ENCODE results near the gene CCDC88C. TPM values are rescaled to one million over a fixed set of nuclear protein-coding genes. Genes with fewer than 3 reads are reported as not detected.
A peak's percentile ranks its signal among the peaks of the same experiment; 100 is the strongest.

Gene CCDC88C
- total RNA-seq, 2 donors from 2014 or later: 103 to 175 TPM

GRCh38 chr14:91331721-91332120 lies 85.9 kb downstream of the CCDC88C start:
- Mint-ChIP-seq H3K27ac (peak overlapping the region; percentile 96 to 98), H3K36me3 (no peaks in the 10 kb centered on the region), H3K4me3 (peak overlapping the region; percentile 46), H3K9me3 (no peaks in the 10 kb centered on the region), H3K4me1 (ENCODE audit: low read depth in 2 of 2) (peaks cover 56 to 59% of the 10 kb centered on the region in 2 donors), H3K27me3 (no peaks in the 10 kb centered on the region)
- peak; percentile 2 to 17 for ATAC-seq
- no peak for DNase-seq (ENCODE audit: low spot score)

- peak; percentile 61 to 76 for ATAC-seq
- H3K27me3 Mint-ChIP-seq: no peaks in the 10 kb centered on the region
- H3K4me1 Mint-ChIP-seq (ENCODE audit: low read depth in 2 of 2): peaks cover 61 to 65% of the 10 kb centered on the region in 2 donors
- H3K27ac Mint-ChIP-seq: peak overlapping the region; percentile 96 to 98
- H3K4me3 Mint-ChIP-seq: peak overlapping the region; percentile 46
- no peak for DNase-seq (ENCODE audit: low spot score)
- H3K36me3 Mint-ChIP-seq: no peaks in the 10 kb centered on the region
- H3K9me3 Mint-ChIP-seq: no peaks in the 10 kb centered on the region
These were observed 86.8 kb downstream of the CCDC88C start for GRCh38 chr14:91330856-91331255.

- ATAC-seq (no peak), DNase-seq (ENCODE audit: low spot score) (no peak)
- Mint-ChIP-seq H3K36me3 (no peaks in the 10 kb centered on the region), H3K9me3 (no peaks in the 10 kb centered on the region), H3K4me1 (ENCODE audit: low read depth in 2 of 2) (peaks cover 62 to 72% of the 10 kb centered on the region in 2 donors), H3K4me3 (peak overlapping the region; percentile 46), H3K27ac (peak overlapping the region; percentile 96 to 98), H3K27me3 (no peaks in the 10 kb centered on the region)
These were observed 87.4 kb downstream of the CCDC88C start for GRCh38 chr14:91330096-91330696.

GRCh38 chr14:91329486-91330014 lies 88.1 kb downstream of the CCDC88C start:
- Mint-ChIP-seq H3K4me3 (no peak overlapping the region), H3K9me3 (no peaks in the 10 kb centered on the region), H3K27me3 (no peaks in the 10 kb centered on the region), H3K27ac (peak overlapping the region; percentile 96 to 98), H3K4me1 (ENCODE audit: low read depth in 2 of 2) (peaks cover 68 to 78% of the 10 kb centered on the region in 2 donors), H3K36me3 (no peaks in the 10 kb centered on the region)
- DNase-seq (ENCODE audit: low spot score) (no peak), ATAC-seq (no peak)

- ATAC-seq: no peak
- Mint-ChIP-seq H3K36me3 (no peaks in the 10 kb centered on the region), H3K27ac (peak overlapping the region; percentile 96 to 98), H3K27me3 (no peaks in the 10 kb centered on the region), H3K4me1 (ENCODE audit: low read depth in 2 of 2) (peaks cover 77 to 84% of the 10 kb centered on the region in 2 donors), H3K4me3 (no peak overlapping the region), H3K9me3 (no peaks in the 10 kb centered on the region)
- no peak for DNase-seq (ENCODE audit: low spot score)
These were observed 89.1 kb downstream of the CCDC88C start for GRCh38 chr14:91328313-91329050.

GRCh38 chr14:91327661-91328312 lies 89.8 kb downstream of the CCDC88C start:
- ATAC-seq (no peak), DNase-seq (ENCODE audit: low spot score) (no peak)
- Mint-ChIP-seq H3K27ac (peak overlapping the region; percentile 96 to 98), H3K4me3 (no peak overlapping the region), H3K27me3 (no peaks in the 10 kb centered on the region), H3K36me3 (no peaks in the 10 kb centered on the region), H3K4me1 (ENCODE audit: low read depth in 2 of 2) (peaks cover 80 to 82% of the 10 kb centered on the region in 2 donors), H3K9me3 (no peaks in the 10 kb centered on the region)

- H3K36me3 Mint-ChIP-seq: no peaks in the 10 kb centered on the region
- H3K27me3 Mint-ChIP-seq: no peaks in the 10 kb centered on the region
- no peak overlapping the region for H3K4me3 Mint-ChIP-seq
- peaks cover 75 to 76% of the 10 kb centered on the region in 2 donors for H3K4me1 Mint-ChIP-seq (ENCODE audit: low read depth in 2 of 2)
- DNase-seq (ENCODE audit: low spot score) (no peak), ATAC-seq (no peak)
- H3K27ac Mint-ChIP-seq: peak overlapping the region; percentile 96 to 98
- no peaks in the 10 kb centered on the region for H3K9me3 Mint-ChIP-seq
These were observed 90.4 kb downstream of the CCDC88C start for GRCh38 chr14:91327250-91327595.

- no peaks in the 10 kb centered on the region for H3K9me3 Mint-ChIP-seq
- no peaks in the 10 kb centered on the region for H3K27me3 Mint-ChIP-seq
- H3K36me3 Mint-ChIP-seq: no peaks in the 10 kb centered on the region
- H3K27ac Mint-ChIP-seq: peak overlapping the region; percentile 96 to 98
- peaks cover 70 to 73% of the 10 kb centered on the region in 2 donors for H3K4me1 Mint-ChIP-seq (ENCODE audit: low read depth in 2 of 2)
- no peak for DNase-seq (ENCODE audit: low spot score)
- no peak for ATAC-seq
- H3K4me3 Mint-ChIP-seq: no peak overlapping the region
These were observed 90.9 kb downstream of the CCDC88C start for GRCh38 chr14:91326514-91327249.

GRCh38 chr14:91324606-91325575 lies 92.7 kb downstream of the CCDC88C start:
- ATAC-seq: no peak
- Mint-ChIP-seq H3K27ac (peak overlapping the region; percentile 96 to 98), H3K36me3 (no peaks in the 10 kb centered on the region), H3K4me3 (peak overlapping the region; percentile 87), H3K27me3 (no peaks in the 10 kb centered on the region), H3K9me3 (no peaks in the 10 kb centered on the region), H3K4me1 (ENCODE audit: low read depth in 2 of 2) (peaks cover 53 to 56% of the 10 kb centered on the region in 2 donors)
- DNase-seq (ENCODE audit: low spot score): no peak

- H3K36me3 Mint-ChIP-seq: no peaks in the 10 kb centered on the region
- ATAC-seq (peak; percentile 85 to 89), DNase-seq (ENCODE audit: low spot score) (peak; percentile 93)
- no peaks in the 10 kb centered on the region for H3K9me3 Mint-ChIP-seq
- H3K27ac Mint-ChIP-seq: peak overlapping the region; percentile 96 to 98
- H3K27me3 Mint-ChIP-seq: no peaks in the 10 kb centered on the region
- H3K4me3 Mint-ChIP-seq: peak overlapping the region; percentile 87
- H3K4me1 Mint-ChIP-seq (ENCODE audit: low read depth in 2 of 2): peaks cover 47 to 48% of the 10 kb centered on the region in 2 donors
These were observed 93.7 kb downstream of the CCDC88C start for GRCh38 chr14:91323671-91324605.

GRCh38 chr14:91323031-91323430 lies 94.6 kb downstream of the CCDC88C start:
- H3K27ac Mint-ChIP-seq: peak overlapping the region; percentile 96 to 98
- no peaks in the 10 kb centered on the region for H3K9me3 Mint-ChIP-seq
- H3K4me3 Mint-ChIP-seq: peak overlapping the region; percentile 87
- no peak for DNase-seq (ENCODE audit: low spot score)
- no peaks in the 10 kb centered on the region for H3K27me3 Mint-ChIP-seq
- peaks cover 48 to 52% of the 10 kb centered on the region in 2 donors for H3K4me1 Mint-ChIP-seq (ENCODE audit: low read depth in 2 of 2)
- H3K36me3 Mint-ChIP-seq: no peaks in the 10 kb centered on the region
- ATAC-seq: no peak

- H3K9me3 Mint-ChIP-seq: no peaks in the 10 kb centered on the region
- no peaks in the 10 kb centered on the region for H3K27me3 Mint-ChIP-seq
- H3K4me3 Mint-ChIP-seq: no peak overlapping the region
- peak overlapping the region; percentile 96 to 98 for H3K27ac Mint-ChIP-seq
- ATAC-seq (no peak), DNase-seq (ENCODE audit: low spot score) (no peak)
- no peaks in the 10 kb centered on the region for H3K36me3 Mint-ChIP-seq
- H3K4me1 Mint-ChIP-seq (ENCODE audit: low read depth in 2 of 2): peaks cover 48 to 52% of the 10 kb centered on the region in 2 donors
These were observed 95.0 kb downstream of the CCDC88C start for GRCh38 chr14:91322623-91323022.

Data from natural killer cell treated with Interleukin-12 subunit alpha and Interleukin-12 subunit beta and Interleukin-15 and Interleukin-18, amount 100 ng/mL, for 72 hours (primary cell).